H9 (cell line): ENCODE results near the gene KEL. TPM values are rescaled to one million over a fixed set of nuclear protein-coding genes. Genes with fewer than 3 reads are reported as not detected.

Experiments
- DNase-seq: peaks from one replicate; pipeline ENCODE4 v3.0.0-alpha.2; 2017
- H2AFZ ChIP-seq: one replicate; pipeline ENCODE4 v1.6.1; 2013; ENCODE audit warnings: mild to moderate bottlenecking, low read length, control low read depth, moderate library complexity
- H2AK5ac ChIP-seq: 2 replicates; pipeline ENCODE4 v1.6.1; 2013; ENCODE audit warnings: low read length, control low read depth, mixed read lengths; ENCODE audit not compliant: insufficient read length
- H2BK120ac ChIP-seq: one replicate; pipeline ENCODE4 v1.6.1; 2013; ENCODE audit warnings: low read depth, mild to moderate bottlenecking, low read length, control low read depth, inconsistent platforms; ENCODE audit not compliant: poor library complexity, severe bottlenecking
- H2BK12ac ChIP-seq: 2 replicates; pipeline ENCODE4 v1.6.1; 2013; ENCODE audit warnings: low read length, control low read depth, mixed read lengths, low read depth; ENCODE audit not compliant: insufficient read length
- H2BK15ac ChIP-seq: 2 replicates; pipeline ENCODE4 v1.6.1; 2013; ENCODE audit warnings: low read depth, low read length, control low read depth
- H2BK20ac ChIP-seq: one replicate; pipeline ENCODE4 v1.6.1; 2013; ENCODE audit warnings: low read depth, mild to moderate bottlenecking, low read length, control low read depth, inconsistent platforms; ENCODE audit not compliant: poor library complexity, severe bottlenecking
- H2BK5ac ChIP-seq: 2 replicates; pipeline ENCODE4 v1.6.1; 2013; ENCODE audit warnings: low read length, control low read depth, mixed read lengths; ENCODE audit not compliant: insufficient read length
- H3K14ac ChIP-seq: 2 replicates; pipeline ENCODE4 v1.6.1; 2013; ENCODE audit warnings: low read length, control low read depth; ENCODE audit not compliant: insufficient read depth
- H3K18ac ChIP-seq: 2 replicates; pipeline ENCODE4 v1.6.1; 2013; ENCODE audit warnings: low read depth, mild to moderate bottlenecking, mixed read lengths, low read length, control low read depth; ENCODE audit not compliant: insufficient read length
- H3K23ac ChIP-seq: 2 replicates; pipeline ENCODE4 v1.6.1; 2013; ENCODE audit warnings: low read length, control low read depth, mixed read lengths, low read depth; ENCODE audit not compliant: insufficient read length
- H3K23me2 ChIP-seq: 2 replicates; pipeline ENCODE4 v1.6.1; 2013; ENCODE audit warnings: low read depth, mild to moderate bottlenecking, mixed read lengths, low read length, control low read depth; ENCODE audit not compliant: insufficient read length, poor library complexity, severe bottlenecking
- H3K27ac ChIP-seq: 2 replicates; pipeline ENCODE4 v1.5.1; 2013; ENCODE audit warnings: low read length, control low read depth, mixed read lengths, low read depth; ENCODE audit not compliant: insufficient read length
- H3K27me3 ChIP-seq: 2 replicates; pipeline ENCODE4 v1.6.1; 2013; ENCODE audit warnings: low read length, control low read depth, inconsistent platforms; ENCODE audit not compliant: insufficient read depth
- H3K4ac ChIP-seq: 2 replicates; pipeline ENCODE4 v1.6.1; 2013; ENCODE audit warnings: low read depth, mild to moderate bottlenecking, control low read depth, inconsistent platforms, low read length, moderate library complexity
- H3K4me1 ChIP-seq: 2 replicates; pipeline ENCODE4 v1.6.1; 2013; ENCODE audit warnings: low read length, control low read depth, inconsistent platforms; ENCODE audit not compliant: insufficient read depth
- H3K4me2 ChIP-seq: 2 replicates; pipeline ENCODE4 v1.6.1; 2013; ENCODE audit warnings: low read length, control low read depth, mixed read lengths; ENCODE audit not compliant: insufficient read length, insufficient read depth
- H3K56ac ChIP-seq: 2 replicates; pipeline ENCODE4 v1.6.1; 2013; ENCODE audit warnings: low read depth, mild to moderate bottlenecking, mixed read lengths, low read length, control low read depth; ENCODE audit not compliant: insufficient read length
- H3K79me1 ChIP-seq: 2 replicates; pipeline ENCODE4 v1.6.1; 2013; ENCODE audit warnings: low read depth, mild to moderate bottlenecking, moderate library complexity, low read length, control low read depth, inconsistent platforms; ENCODE audit not compliant: insufficient read depth, poor library complexity, severe bottlenecking
- H3K79me2 ChIP-seq: 2 replicates; pipeline ENCODE4 v1.6.1; 2013; ENCODE audit warnings: low read length, control low read depth, inconsistent platforms; ENCODE audit not compliant: insufficient read depth
- H3K9ac ChIP-seq: 2 replicates; pipeline ENCODE4 v1.6.1; 2013; ENCODE audit warnings: low read length, control low read depth, mixed read lengths; ENCODE audit not compliant: insufficient read length; ENCODE audit errors: extremely low read depth
- H3K9me3 ChIP-seq: one replicate; pipeline ENCODE4 v1.6.1; 2013; ENCODE audit warnings: low read depth, low read length, inconsistent platforms; ENCODE audit not compliant: control insufficient read depth
- H3T11ph ChIP-seq: one replicate; pipeline ENCODE4 v1.6.1; 2013; ENCODE audit warnings: mild to moderate bottlenecking, low read length, control low read depth, inconsistent platforms
- H4K20me1 ChIP-seq: one replicate; pipeline ENCODE4 v1.6.1; 2013; ENCODE audit not compliant: control insufficient read depth, insufficient read length, insufficient read depth
- H4K5ac ChIP-seq: 2 replicates; pipeline ENCODE4 v1.6.1; 2013; ENCODE audit warnings: low read depth, mild to moderate bottlenecking, mixed read lengths, low read length, control low read depth; ENCODE audit not compliant: insufficient read length
- H4K8ac ChIP-seq: replicated peaks from 2 replicates; pipeline ENCODE4 v1.6.1; 2013; ENCODE audit warnings: low read length, control low read depth, mixed read lengths, low read depth; ENCODE audit not compliant: insufficient read length
- H4K91ac ChIP-seq: 2 replicates; pipeline ENCODE4 v1.6.1; 2013; ENCODE audit warnings: low read depth, mild to moderate bottlenecking, moderate library complexity, mixed read lengths, low read length, control low read depth; ENCODE audit not compliant: insufficient read length
- H3K27ac Mint-ChIP-seq, 3 experiments: 2 replicates in 2 of 3; 3 replicates in 1 of 3; pipeline ENCODE4 v1.8.0; 2020 to 2021; ENCODE audit warnings: mixed read lengths in 3 of 3, mild to moderate bottlenecking in 1 of 3, moderate library complexity in 1 of 3
- H3K27me3 Mint-ChIP-seq: 2 replicates; pipeline ENCODE4 v1.8.0; 2021; ENCODE audit warnings: low read depth, mild to moderate bottlenecking, moderate library complexity, mixed read lengths
- H3K36me3 Mint-ChIP-seq, 3 experiments: 2 replicates in 2 of 3; 3 replicates in 1 of 3; pipeline ENCODE4 v1.8.0; 2020 to 2021; ENCODE audit warnings: low read depth in 3 of 3, mixed read lengths in 3 of 3; ENCODE audit not compliant: insufficient read depth in 1 of 3
- H3K4me1 Mint-ChIP-seq, 2 experiments: 2 replicates each; pipeline ENCODE4 v1.8.0; 2020; ENCODE audit warnings: mixed read lengths in 2 of 2
- H3K4me3 Mint-ChIP-seq, 2 experiments: 2 replicates in 1 of 2; 3 replicates in 1 of 2; pipeline ENCODE4 v1.8.0; 2020 to 2021; ENCODE audit warnings: mild to moderate bottlenecking in 2 of 2, mixed read lengths in 2 of 2, moderate library complexity in 1 of 2
- H3K9me3 Mint-ChIP-seq, 2 experiments: 2 replicates in 1 of 2; 3 replicates in 1 of 2; pipeline ENCODE4 v1.8.0; 2020; ENCODE audit warnings: mild to moderate bottlenecking in 2 of 2, mixed read lengths in 2 of 2, moderate library complexity in 1 of 2
- WGBS: extraction: QIAGEN DNeasy Blood & Tissue Kit; methylation state at CpG from one replicate; pipeline ENCODE4 v1.1.7; 2013; ENCODE audit warnings: missing lambda C conversion rate, low lambda C conversion rate, mixed read lengths; ENCODE audit not compliant: insufficient read length; ENCODE audit errors: extremely low coverage; 5-methylcytosine and 5-hydroxymethylcytosine counted together
- long read RNA-seq: library from polyadenylated mRNA; unstranded; transcript quantifications from one replicate; pipeline ENCODE4 v2.0.0, GENCODE V29; 2020
- total RNA-seq: library from RNA; stranded (reverse); gene quantifications from 2 replicates; pipeline ENCODE4 v1.2.1, GENCODE V29; 2021
- TF ChIP-seq, protein P1 (sequence below): fragments of 200-600 bp; sonication (generic); conservative IDR thresholded peaks from 3 replicates; pipeline ENCODE4 v1.8.0; 2021; ENCODE audit warnings: antibody characterized with exemption, mild to moderate bottlenecking

The KEL gene, protein sequence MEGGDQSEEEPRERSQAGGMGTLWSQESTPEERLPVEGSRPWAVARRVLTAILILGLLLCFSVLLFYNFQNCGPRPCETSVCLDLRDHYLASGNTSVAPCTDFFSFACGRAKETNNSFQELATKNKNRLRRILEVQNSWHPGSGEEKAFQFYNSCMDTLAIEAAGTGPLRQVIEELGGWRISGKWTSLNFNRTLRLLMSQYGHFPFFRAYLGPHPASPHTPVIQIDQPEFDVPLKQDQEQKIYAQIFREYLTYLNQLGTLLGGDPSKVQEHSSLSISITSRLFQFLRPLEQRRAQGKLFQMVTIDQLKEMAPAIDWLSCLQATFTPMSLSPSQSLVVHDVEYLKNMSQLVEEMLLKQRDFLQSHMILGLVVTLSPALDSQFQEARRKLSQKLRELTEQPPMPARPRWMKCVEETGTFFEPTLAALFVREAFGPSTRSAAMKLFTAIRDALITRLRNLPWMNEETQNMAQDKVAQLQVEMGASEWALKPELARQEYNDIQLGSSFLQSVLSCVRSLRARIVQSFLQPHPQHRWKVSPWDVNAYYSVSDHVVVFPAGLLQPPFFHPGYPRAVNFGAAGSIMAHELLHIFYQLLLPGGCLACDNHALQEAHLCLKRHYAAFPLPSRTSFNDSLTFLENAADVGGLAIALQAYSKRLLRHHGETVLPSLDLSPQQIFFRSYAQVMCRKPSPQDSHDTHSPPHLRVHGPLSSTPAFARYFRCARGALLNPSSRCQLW
- 0.72 and 1.5 TPM in 2 replicates for total RNA-seq
- long read RNA-seq, partial matches to known transcripts: 3 of 7 reads
- long read RNA-seq, other reads (novel, unspliced or antisense): 1 of 7 reads

DNA sequence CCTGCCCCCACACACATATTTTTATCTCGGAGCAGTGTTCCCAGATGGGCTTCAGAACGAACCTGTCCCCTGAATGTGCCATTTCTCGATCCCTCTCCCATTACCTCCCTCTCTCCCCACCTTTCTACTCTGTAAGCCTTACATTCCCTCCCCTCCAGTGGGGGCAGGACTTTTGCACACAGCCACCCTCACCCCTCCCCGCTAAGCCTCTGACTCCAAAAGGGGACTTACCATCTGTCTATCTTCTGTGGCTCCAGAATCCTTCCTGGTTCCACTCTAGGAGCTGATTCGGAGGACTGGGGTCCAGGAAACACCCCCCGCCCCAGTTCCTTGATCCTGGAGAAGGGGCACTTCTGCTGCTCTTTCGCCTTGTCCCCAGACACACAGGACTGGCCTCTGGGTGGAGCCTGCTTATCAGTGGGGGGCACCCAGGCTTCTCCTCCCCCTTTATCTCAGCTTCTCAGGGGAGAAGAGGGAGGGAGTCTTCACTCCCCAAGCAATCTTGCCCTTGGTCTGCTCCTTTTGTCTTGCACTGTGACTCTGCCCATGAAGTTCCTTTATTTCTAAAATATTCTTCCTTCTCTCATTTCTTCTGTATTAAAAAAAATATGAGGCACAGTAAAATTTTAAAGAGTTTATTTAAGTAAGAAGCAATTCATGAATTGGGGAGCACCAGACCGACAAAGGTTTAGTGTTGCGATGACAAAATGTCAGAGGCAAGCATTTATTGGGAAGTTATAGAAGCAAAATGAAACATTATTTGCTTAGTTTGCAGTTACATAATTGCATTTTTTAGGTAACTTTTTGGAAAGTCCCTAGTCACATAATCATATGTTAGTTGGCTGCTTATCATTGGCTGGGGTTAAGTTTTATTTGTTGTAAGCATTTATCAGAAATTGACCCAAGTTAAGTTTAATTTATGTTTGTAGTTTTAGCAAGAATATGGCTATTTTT is at the start of gene KEL:
KEL (minus strand) TSS at position 391 of the 954 bp plus-strand sequence; CDS start at position 234, 157 bp downstream.
- H3K36me3 Mint-ChIP-seq: no peaks in the 10 kb centered on the region; a peak in 3 of 7 replicates
- WGBS: no CpG with 5 or more reads among the region's 9 CpGs
- TF ChIP-seq, protein P1, sequence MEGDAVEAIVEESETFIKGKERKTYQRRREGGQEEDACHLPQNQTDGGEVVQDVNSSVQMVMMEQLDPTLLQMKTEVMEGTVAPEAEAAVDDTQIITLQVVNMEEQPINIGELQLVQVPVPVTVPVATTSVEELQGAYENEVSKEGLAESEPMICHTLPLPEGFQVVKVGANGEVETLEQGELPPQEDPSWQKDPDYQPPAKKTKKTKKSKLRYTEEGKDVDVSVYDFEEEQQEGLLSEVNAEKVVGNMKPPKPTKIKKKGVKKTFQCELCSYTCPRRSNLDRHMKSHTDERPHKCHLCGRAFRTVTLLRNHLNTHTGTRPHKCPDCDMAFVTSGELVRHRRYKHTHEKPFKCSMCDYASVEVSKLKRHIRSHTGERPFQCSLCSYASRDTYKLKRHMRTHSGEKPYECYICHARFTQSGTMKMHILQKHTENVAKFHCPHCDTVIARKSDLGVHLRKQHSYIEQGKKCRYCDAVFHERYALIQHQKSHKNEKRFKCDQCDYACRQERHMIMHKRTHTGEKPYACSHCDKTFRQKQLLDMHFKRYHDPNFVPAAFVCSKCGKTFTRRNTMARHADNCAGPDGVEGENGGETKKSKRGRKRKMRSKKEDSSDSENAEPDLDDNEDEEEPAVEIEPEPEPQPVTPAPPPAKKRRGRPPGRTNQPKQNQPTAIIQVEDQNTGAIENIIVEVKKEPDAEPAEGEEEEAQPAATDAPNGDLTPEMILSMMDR: no peak
- Histone ChIP-seq H2BK12ac (no peak within 1 kb of the TSS), H4K91ac (no peak within 1 kb of the TSS), H3K23ac (no peak within 1 kb of the TSS), H3K14ac (no peak within 1 kb of the TSS), H4K20me1 (no peaks in the 10 kb centered on the region), H2BK5ac (no peak within 1 kb of the TSS), H2AK5ac (no peak within 1 kb of the TSS), H4K8ac (no peak within 1 kb of the TSS), H3K9me3 (no peaks in the 10 kb centered on the region), H2BK15ac (no peak within 1 kb of the TSS), H3K56ac (no peak within 1 kb of the TSS), H3K4me1 (peaks cover 4% of the 10 kb centered on the region; the same call in 1 of the 2 replicates), H3K9ac (no peak within 1 kb of the TSS), H4K5ac (no peak within 1 kb of the TSS), H3K4ac (no peak within 1 kb of the TSS), H3K18ac (no peak within 1 kb of the TSS), H3K79me1 (no peaks in the 10 kb centered on the region), H3K27me3 (no peaks in the 10 kb centered on the region), H2BK20ac (no peak within 1 kb of the TSS), H3K4me2 (no peak within 1 kb of the TSS), H3K27ac (no peak within 1 kb of the TSS), H2AFZ (no peak within 1 kb of the TSS), H2BK120ac (no peak within 1 kb of the TSS), H3K23me2 (no peaks in the 10 kb centered on the region), H3K79me2 (no peaks in the 10 kb centered on the region), H3T11ph (no peak within 1 kb of the TSS)
- H3K4me1 Mint-ChIP-seq: peaks cover 37 to 48% of the 10 kb centered on the region in 2 experiments
- no peak within 1 kb of the TSS; a peak in 2 of 5 replicates for H3K4me3 Mint-ChIP-seq
- peaks cover 5% of the 10 kb centered on the region for H3K27me3 Mint-ChIP-seq
- H3K9me3 Mint-ChIP-seq: no peaks in the 10 kb centered on the region
- DNase-seq: no peak
- no peak within 1 kb of the TSS; a peak in 1 of 7 replicates for H3K27ac Mint-ChIP-seq
